ENCODE results near the gene ARMC7. TPM values are rescaled to one million over a fixed set of nuclear protein-coding genes. Genes with fewer than 3 reads are reported as not detected.

Gene ARMC7
- total and polyA plus RNA-seq, 2 of the 13 experiments (the other 11 are each of a cell fraction or from before 2014, with no cell fraction given): 3.9 to 4.2 TPM

- Histone ChIP-seq H3K4me2 (ENCODE audit: low read depth, low read length) (no peak overlapping the region), H2AFZ (ENCODE audit: low read length) (no peak overlapping the region), H3K79me2 (ENCODE audit: insufficient read depth, low read length) (peaks cover 38% of the 10 kb centered on the region), H3K36me3 (replicated peaks in 1 of 2; ENCODE audit: control insufficient read depth in 1 of 2, insufficient read depth in 2 of 2, low read length in 2 of 2) (peaks cover 25 to 82% of the 10 kb centered on the region in 2 experiments), H3K9me3 (ENCODE audit: low read length) (no peaks in the 10 kb centered on the region), H3K4me1 (ENCODE audit: insufficient read depth, low read length) (no peaks in the 10 kb centered on the region), H3K27ac (ENCODE audit: extremely low read length, insufficient read depth, low read length) (no peak overlapping the region), H3K4me3 (replicated peaks in 1 of 3; ENCODE audit: insufficient read depth in 1 of 3, low read depth in 2 of 3, low read length in 3 of 3) (no peak overlapping the region), H4K20me1 (ENCODE audit: insufficient read depth, low read length) (peaks cover 7% of the 10 kb centered on the region), H3K9ac (ENCODE audit: insufficient read depth, low read depth, low read length) (no peak overlapping the region), H3K27me3 (ENCODE audit: control insufficient read depth in 1 of 2, insufficient read depth in 2 of 2, low read length in 2 of 2) (no peaks in the 10 kb centered on the region)
- intact Hi-C loops (cut with micrococcal nuclease; ENCODE audit: unreplicated experiment) (no loop called here), in situ Hi-C loops (cut with HindIII; ENCODE audit: extremely low pct_ligation_motif_present, low pct_unique_long_range_greater_than_20kb) (no loop called here)
- ChIA-PET CTCF (ENCODE audit: low intra/inter-chr PET ratio, low total read pairs) (no interaction called here), POLR2A (interaction anchor here (2.4 to 3.1 kb wide), 2 partner anchors 19 to 59 kb away, joined by 8 to 12 read pairs; no protein-coding TSS in a partner anchor)
- DNase-seq (ENCODE audit: low spot score) (no peak), ATAC-seq (no peak), FAIRE-seq (no peak)
- BruUV-seq (replicated peaks): no TSS peak
- 95% methylated on average over 4 of the region's 4 CpGs for WGBS (ENCODE audit: low lambda C conversion rate)
- TF ChIP-seq, protein P1, sequence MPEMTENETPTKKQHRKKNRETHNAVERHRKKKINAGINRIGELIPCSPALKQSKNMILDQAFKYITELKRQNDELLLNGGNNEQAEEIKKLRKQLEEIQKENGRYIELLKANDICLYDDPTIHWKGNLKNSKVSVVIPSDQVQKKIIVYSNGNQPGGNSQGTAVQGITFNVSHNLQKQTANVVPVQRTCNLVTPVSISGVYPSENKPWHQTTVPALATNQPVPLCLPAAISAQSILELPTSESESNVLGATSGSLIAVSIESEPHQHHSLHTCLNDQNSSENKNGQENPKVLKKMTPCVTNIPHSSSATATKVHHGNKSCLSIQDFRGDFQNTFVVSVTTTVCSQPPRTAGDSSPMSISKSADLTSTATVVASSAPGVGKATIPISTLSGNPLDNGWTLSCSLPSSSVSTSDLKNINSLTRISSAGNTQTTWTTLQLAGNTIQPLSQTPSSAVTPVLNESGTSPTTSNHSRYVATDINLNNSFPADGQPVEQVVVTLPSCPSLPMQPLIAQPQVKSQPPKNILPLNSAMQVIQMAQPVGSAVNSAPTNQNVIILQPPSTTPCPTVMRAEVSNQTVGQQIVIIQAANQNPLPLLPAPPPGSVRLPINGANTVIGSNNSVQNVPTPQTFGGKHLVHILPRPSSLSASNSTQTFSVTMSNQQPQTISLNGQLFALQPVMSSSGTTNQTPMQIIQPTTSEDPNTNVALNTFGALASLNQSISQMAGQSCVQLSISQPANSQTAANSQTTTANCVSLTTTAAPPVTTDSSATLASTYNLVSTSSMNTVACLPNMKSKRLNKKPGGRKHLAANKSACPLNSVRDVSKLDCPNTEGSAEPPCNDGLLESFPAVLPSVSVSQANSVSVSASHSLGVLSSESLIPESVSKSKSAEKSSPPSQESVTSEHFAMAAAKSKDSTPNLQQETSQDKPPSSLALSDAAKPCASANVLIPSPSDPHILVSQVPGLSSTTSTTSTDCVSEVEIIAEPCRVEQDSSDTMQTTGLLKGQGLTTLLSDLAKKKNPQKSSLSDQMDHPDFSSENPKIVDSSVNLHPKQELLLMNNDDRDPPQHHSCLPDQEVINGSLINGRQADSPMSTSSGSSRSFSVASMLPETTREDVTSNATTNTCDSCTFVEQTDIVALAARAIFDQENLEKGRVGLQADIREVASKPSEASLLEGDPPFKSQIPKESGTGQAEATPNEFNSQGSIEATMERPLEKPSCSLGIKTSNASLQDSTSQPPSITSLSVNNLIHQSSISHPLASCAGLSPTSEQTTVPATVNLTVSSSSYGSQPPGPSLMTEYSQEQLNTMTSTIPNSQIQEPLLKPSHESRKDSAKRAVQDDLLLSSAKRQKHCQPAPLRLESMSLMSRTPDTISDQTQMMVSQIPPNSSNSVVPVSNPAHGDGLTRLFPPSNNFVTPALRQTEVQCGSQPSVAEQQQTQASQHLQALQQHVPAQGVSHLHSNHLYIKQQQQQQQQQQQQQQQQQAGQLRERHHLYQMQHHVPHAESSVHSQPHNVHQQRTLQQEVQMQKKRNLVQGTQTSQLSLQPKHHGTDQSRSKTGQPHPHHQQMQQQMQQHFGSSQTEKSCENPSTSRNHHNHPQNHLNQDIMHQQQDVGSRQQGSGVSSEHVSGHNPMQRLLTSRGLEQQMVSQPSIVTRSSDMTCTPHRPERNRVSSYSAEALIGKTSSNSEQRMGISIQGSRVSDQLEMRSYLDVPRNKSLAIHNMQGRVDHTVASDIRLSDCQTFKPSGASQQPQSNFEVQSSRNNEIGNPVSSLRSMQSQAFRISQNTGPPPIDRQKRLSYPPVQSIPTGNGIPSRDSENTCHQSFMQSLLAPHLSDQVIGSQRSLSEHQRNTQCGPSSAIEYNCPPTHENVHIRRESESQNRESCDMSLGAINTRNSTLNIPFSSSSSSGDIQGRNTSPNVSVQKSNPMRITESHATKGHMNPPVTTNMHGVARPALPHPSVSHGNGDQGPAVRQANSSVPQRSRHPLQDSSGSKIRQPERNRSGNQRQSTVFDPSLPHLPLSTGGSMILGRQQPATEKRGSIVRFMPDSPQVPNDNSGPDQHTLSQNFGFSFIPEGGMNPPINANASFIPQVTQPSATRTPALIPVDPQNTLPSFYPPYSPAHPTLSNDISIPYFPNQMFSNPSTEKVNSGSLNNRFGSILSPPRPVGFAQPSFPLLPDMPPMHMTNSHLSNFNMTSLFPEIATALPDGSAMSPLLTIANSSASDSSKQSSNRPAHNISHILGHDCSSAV (CRISPR knock-in tag; IDR thresholded peaks at IDR 0.05; ENCODE audit: borderline replicate concordance): no peak
- peak; percentile 62 for TF ChIP-seq ZNF652 (CRISPR knock-in tag; IDR thresholded peaks at IDR 0.05; ENCODE audit: borderline replicate concordance, low read depth)
These were observed 63.8 kb downstream of the ARMC7 start for GRCh38 chr17:75173526-75173925.
